IMR-90 (cell line): ENCODE results near the gene GRHL3. TPM values are rescaled to one million over a fixed set of nuclear protein-coding genes. Genes with fewer than 3 reads are reported as not detected.

Experiments used
- ATAC-seq: fragments of 200-7000 bp; cut with Tn5 transposase; 2 replicates; pipeline ENCODE4 v1.9.1; 2020; ENCODE audit warnings: low read depth, mild to moderate bottlenecking, moderate library complexity
- BruUV-seq: library from RNA; stranded (reverse); fragments of 400-500 nt; replicated peaks from 2 replicates; lab custom pipeline; 2021; lab: Mats Ljungman, UMichigan
- CTCF ChIA-PET: fragments of 300-600 bp; formaldehyde crosslinking; extraction: SDS; loops from one replicate; lab custom pipeline; 2021; ENCODE audit warnings: antibody characterized with exemption; lab: Yijun Ruan, JAX
- POLR2A ChIA-PET: fragments of 300-600 bp; sonication (Branson Sonifier 250); formaldehyde crosslinking; loops from one replicate; lab custom pipeline; 2022; ENCODE audit warnings: antibody characterized with exemption; ENCODE audit not compliant: unreplicated experiment; lab: Charles Lee
- DNase-seq: peaks from one replicate; pipeline ENCODE4 v3.0.0; 2013
- H2AFZ ChIP-seq: replicated peaks from 2 replicates; pipeline ENCODE3; 2013; ENCODE audit warnings: low read length, mild to moderate bottlenecking; ENCODE audit not compliant: poor library complexity
- H2AK5ac ChIP-seq: 2 replicates; pipeline ENCODE4 v1.6.1; 2013; ENCODE audit warnings: low read depth, low read length, inconsistent platforms
- H2AK9ac ChIP-seq: replicated peaks from 2 replicates; pipeline ENCODE3; 2013; ENCODE audit warnings: mild to moderate bottlenecking, low read depth, low read length, moderate library complexity; ENCODE audit not compliant: poor library complexity
- H2BK120ac ChIP-seq: 2 replicates; pipeline ENCODE4 v1.6.1; 2013; ENCODE audit warnings: low read depth, low read length, inconsistent platforms
- H2BK15ac ChIP-seq: 3 replicates; pipeline ENCODE4 v1.6.1; 2013; ENCODE audit warnings: low read depth, low read length, inconsistent platforms
- H2BK20ac ChIP-seq: 2 replicates; pipeline ENCODE4 v1.6.1; 2013; ENCODE audit warnings: low read depth, mild to moderate bottlenecking, inconsistent platforms, low read length, moderate library complexity
- H2BK5ac ChIP-seq: 2 replicates; pipeline ENCODE4 v1.6.1; 2013; ENCODE audit warnings: mild to moderate bottlenecking, low read depth, low read length, inconsistent platforms; ENCODE audit not compliant: poor library complexity, severe bottlenecking
- H3K14ac ChIP-seq: replicated peaks from 2 replicates; pipeline ENCODE4 v1.6.1; 2013; ENCODE audit warnings: low read depth, low read length, inconsistent platforms
- H3K18ac ChIP-seq: 2 replicates; pipeline ENCODE4 v1.6.1; 2013; ENCODE audit warnings: low read depth, low read length, control low read depth
- H3K23ac ChIP-seq: 2 replicates; pipeline ENCODE4 v1.6.1; 2013; ENCODE audit warnings: low read depth, low read length, inconsistent platforms
- H3K27ac ChIP-seq: 2 replicates; pipeline ENCODE4 v1.5.1; 2013; ENCODE audit warnings: mild to moderate bottlenecking, control low read depth, low read length; ENCODE audit not compliant: insufficient read depth
- H3K27me3 ChIP-seq: 2 replicates; pipeline ENCODE4 v1.6.1; 2013; ENCODE audit warnings: low read length; ENCODE audit not compliant: control insufficient read depth, insufficient read depth
- H3K36me3 ChIP-seq: 2 replicates; pipeline ENCODE4 v1.6.1; 2013; ENCODE audit warnings: low read length, mixed read lengths; ENCODE audit not compliant: control insufficient read depth, insufficient read depth
- H3K4ac ChIP-seq: 2 replicates; pipeline ENCODE4 v1.6.1; 2013; ENCODE audit warnings: low read depth, low read length, inconsistent platforms
- H3K4me1 ChIP-seq: 2 replicates; pipeline ENCODE4 v1.6.1; 2013; ENCODE audit warnings: low read length, mixed read lengths; ENCODE audit not compliant: control insufficient read depth, insufficient read depth
- H3K4me2 ChIP-seq: 2 replicates; pipeline ENCODE4 v1.6.1; 2013; ENCODE audit warnings: low read depth, mild to moderate bottlenecking, control low read depth, low read length, moderate library complexity
- H3K4me3 ChIP-seq: 2 replicates; pipeline ENCODE4 v1.5.1; 2013; ENCODE audit warnings: low read depth, mild to moderate bottlenecking, control low read depth, low read length, moderate library complexity; ENCODE audit not compliant: insufficient read depth
- H3K56ac ChIP-seq: 2 replicates; pipeline ENCODE4 v1.6.1; 2013; ENCODE audit warnings: low read length, inconsistent platforms; ENCODE audit not compliant: insufficient read depth; ENCODE audit errors: extremely low read depth
- H3K79me1 ChIP-seq, 2 experiments: 2 replicates each; pipeline ENCODE4 v1.6.1; 2013; ENCODE audit warnings: low read length in 2 of 2, inconsistent platforms in 1 of 2, low read depth in 1 of 2
- H3K9ac ChIP-seq: 2 replicates; pipeline ENCODE4 v1.6.1; 2013; ENCODE audit warnings: low read depth, low read length, control low read depth
- H3K9me1 ChIP-seq: 2 replicates; pipeline ENCODE4 v1.6.1; 2013; ENCODE audit warnings: low read length, inconsistent platforms; ENCODE audit not compliant: insufficient read depth
- H3K9me3 ChIP-seq: 2 replicates; pipeline ENCODE4 v1.6.1; 2013; ENCODE audit warnings: low read length; ENCODE audit not compliant: control insufficient read depth, insufficient read depth
- H4K20me1 ChIP-seq: 2 replicates; pipeline ENCODE4 v1.6.1; 2013; ENCODE audit warnings: low read length, inconsistent platforms; ENCODE audit not compliant: insufficient read depth
- H4K5ac ChIP-seq: 2 replicates; pipeline ENCODE4 v1.6.1; 2013; ENCODE audit warnings: mild to moderate bottlenecking, low read depth, low read length, control low read depth
- H4K8ac ChIP-seq, 2 experiments: 2 replicates each; pipeline ENCODE4 v1.6.1; 2013; ENCODE audit warnings: low read depth in 2 of 2, low read length in 2 of 2, control low read depth in 1 of 2, inconsistent platforms in 1 of 2
- H4K91ac ChIP-seq: 2 replicates; pipeline ENCODE4 v1.6.1; 2013; ENCODE audit warnings: low read depth, low read length, inconsistent platforms; ENCODE audit not compliant: insufficient read depth
- BHLHE40 ChIP-seq: fragments of 150-350 bp; IDR thresholded peaks from 2 replicates; pipeline ENCODE4 v1.6.1; 2016; ENCODE audit warnings: mild to moderate bottlenecking, low read depth, low read length
- CEBPB ChIP-seq: IDR thresholded peaks from 2 replicates; pipeline ENCODE4 v1.6.1; 2012; ENCODE audit warnings: low read depth, low read length, improper control_type of control experiment
- CHD1 ChIP-seq: IDR thresholded peaks from 2 replicates; pipeline ENCODE4 v1.6.1; 2012; ENCODE audit warnings: low read depth, low read length, improper control_type of control experiment
- ELK1 ChIP-seq: fragments of 150-350 bp; IDR thresholded peaks from 2 replicates; pipeline ENCODE4 v1.6.1; 2016; ENCODE audit warnings: low read depth, mild to moderate bottlenecking, low read length, moderate library complexity, borderline replicate concordance
- FOS ChIP-seq: fragments of 150-350 bp; IDR thresholded peaks from 2 replicates; pipeline ENCODE4 v1.6.1; 2016; ENCODE audit warnings: low read depth, low read length
- MAZ ChIP-seq: IDR thresholded peaks from 2 replicates; pipeline ENCODE4 v1.6.1; 2012; ENCODE audit warnings: low read depth, mild to moderate bottlenecking, low read length, improper control_type of control experiment, moderate library complexity, borderline replicate concordance
- MXI1 ChIP-seq: IDR thresholded peaks from 2 replicates; pipeline ENCODE4 v1.6.1; 2012; ENCODE audit warnings: low read depth, mild to moderate bottlenecking, low read length, moderate library complexity, borderline replicate concordance
- NFE2L2 ChIP-seq: fragments of 150-350 bp; IDR thresholded peaks from 2 replicates; pipeline ENCODE4 v1.6.1; 2016; ENCODE audit warnings: low read depth, mild to moderate bottlenecking, low read length
- RAD21 ChIP-seq: IDR thresholded peaks from 2 replicates; pipeline ENCODE4 v1.6.1; 2012; ENCODE audit warnings: low read length, improper control_type of control experiment
- RCOR1 ChIP-seq: IDR thresholded peaks from 2 replicates; pipeline ENCODE4 v1.6.1; 2012; ENCODE audit warnings: mild to moderate bottlenecking, low read length, improper control_type of control experiment; ENCODE audit not compliant: insufficient replicate concordance
- SMC3 ChIP-seq: fragments of 150-350 bp; IDR thresholded peaks from 2 replicates; pipeline ENCODE4 v1.6.1; 2016; ENCODE audit warnings: low read depth, mild to moderate bottlenecking, antibody characterized with exemption, low read length, moderate library complexity
- USF2 ChIP-seq: fragments of 150-350 bp; IDR thresholded peaks from 2 replicates; pipeline ENCODE4 v1.6.1; 2017; ENCODE audit warnings: mild to moderate bottlenecking, antibody characterized with exemption, low read length, low read depth
- WGBS, 2 experiments: methylation state at CpG; one replicate each; pipeline versions ENCODE4 v1.1.5 to v1.1.7; 2013; ENCODE audit warnings: missing lambda C conversion rate in 2 of 2; ENCODE audit not compliant: insufficient read length in 1 of 2; ENCODE audit errors: extremely low coverage in 2 of 2; 5-methylcytosine and 5-hydroxymethylcytosine counted together
- dilution Hi-C: fragments of 300-500 bp; cut with HindIII; formaldehyde crosslinking; loops from one replicate; pipeline ENCODE4 v1.14.3; 2018; ENCODE audit warnings: low sequenced_read_pairs; ENCODE audit not compliant: unreplicated experiment
- in situ Hi-C: fragments of 300-500 bp; cut with MboI; formaldehyde crosslinking; loops from 3 replicates; pipeline ENCODE4 v1.14.3; 2019; ENCODE audit warnings: low sequenced_read_pairs, inconsistent platforms, mixed read lengths
- intact Hi-C: fragments of 100-400 bp; cut with micrococcal nuclease; formaldehyde crosslinking; loops from 2 replicates; pipeline ENCODE4 v1.10.0; 2022
- polyA plus RNA-seq, 3 experiments: library from polyadenylated mRNA; depleted of rRNA; stranded (reverse); fragments of >200 nt; gene quantifications; 2 replicates each; pipeline ENCODE4 v1.2.3, GENCODE V29; 2012; ENCODE audit warnings: low replicate concordance in 1 of 3
- total RNA-seq: library from RNA; depleted of rRNA; stranded (reverse); fragments of >200 nt; gene quantifications from 2 replicates; pipeline ENCODE4 v1.2.3, GENCODE V29; 2012

GRHL3 gene
- total and polyA plus RNA-seq, 2 of the 4 experiments (the other 2 are of a cell fraction), result not detected

- Histone ChIP-seq H3K36me3 (no peaks in the 10 kb centered on the region), H2BK20ac (peak overlapping the region; percentile 64; the same call in 1 of the 2 replicates), H3K4me3 (no peak overlapping the region), H3K4me1 (peaks cover 14% of the 10 kb centered on the region), H4K5ac (no peak overlapping the region), H3K9me3 (no peaks in the 10 kb centered on the region), H3K9ac (no peak overlapping the region), H3K4ac (no peak overlapping the region), H2AK5ac (peak overlapping the region; percentile 55; the same call in 1 of the 2 replicates), H2BK5ac (no peak overlapping the region), H3K27ac (no peak overlapping the region), H2BK15ac (peak overlapping the region; percentile 39; the same call in 1 of the 3 replicates), H4K8ac (no peak overlapping the region), H3K27me3 (no peaks in the 10 kb centered on the region), H3K79me1 (peaks cover 0 to 4% of the 10 kb centered on the region in 2 experiments; a peak in 1 of 4 replicates), H2AK9ac (no peak overlapping the region), H2AFZ (no peak overlapping the region), H3K18ac (no peak overlapping the region), H3K9me1 (peaks cover 25% of the 10 kb centered on the region), H3K4me2 (no peak overlapping the region), H4K91ac (no peak overlapping the region), H3K56ac (no peak overlapping the region), H3K23ac (no peak overlapping the region), H2BK120ac (no peak overlapping the region), H3K14ac (no peak overlapping the region; the same call in 1 of the 2 replicates), H4K20me1 (peaks cover 4% of the 10 kb centered on the region; the same call in 1 of the 2 replicates)
- TF ChIP-seq CHD1 (no peak), CEBPB (0 out of 2 replicates have a peak, but pooled peaks have one; percentile 2), USF2 (no peak), RAD21 (peak; percentile 8; the same call in 1 of the 2 replicates), ELK1 (no peak), FOS (peak; percentile 72), MAZ (no peak), MXI1 (peak; percentile 78), SMC3 (no peak; the same call in 1 of the 2 replicates), RCOR1 (peak; percentile 14), BHLHE40 (peak; percentile 46), NFE2L2 (no peak)
- POLR2A ChIA-PET, result no interaction called here
- in situ Hi-C loops, result no loop called here
- WGBS, 2 experiments, result 83% methylated on average over 1 of the region's 4 CpGs; no CpG with 5 or more reads in 1 of the 2 experiments
- BruUV-seq, result no TSS peak
- DNase-seq, result peak; percentile 94
- ATAC-seq, result peak; percentile 74
- dilution Hi-C loops, result no loop called here
- intact Hi-C loops, result no loop called here
- CTCF ChIA-PET, result interaction anchor here (0.6 kb wide), 1 partner anchor 27 kb away, joined by 5 read pairs; no protein-coding TSS in a partner anchor
Observed at GRCh38 chr1:24362982-24363614, 43.9 kb downstream of the GRHL3 start.
